Type B pancreatic cell (in vitro differentiated cells): ENCODE data around the gene TGFBR3L. TPM values are rescaled to one million over a fixed set of nuclear protein-coding genes. Genes with fewer than 3 reads are reported as not detected.
A peak's percentile ranks its signal among the peaks of the same experiment; 100 is the strongest.

Source experiments
- DNase-seq: peaks from one replicate; pipeline ENCODE4 v3.0.0; 2021; ENCODE audit warnings: mixed read lengths; ENCODE audit not compliant: unreplicated experiment; ENCODE audit errors: extremely low spot score
- H3K27ac Mint-ChIP-seq: 2 replicates; pipeline ENCODE4 v1.8.0; 2021; ENCODE audit warnings: mild to moderate bottlenecking, mixed read lengths
- H3K27me3 Mint-ChIP-seq: 2 replicates; pipeline ENCODE4 v1.8.0; 2021; ENCODE audit warnings: mixed read lengths
- H3K36me3 Mint-ChIP-seq: 2 replicates; pipeline ENCODE4 v1.8.0; 2021; ENCODE audit warnings: mixed read lengths
- H3K4me1 Mint-ChIP-seq: one replicate; pipeline ENCODE4 v1.8.0; 2021; ENCODE audit warnings: mixed read lengths; ENCODE audit not compliant: unreplicated experiment
- H3K4me3 Mint-ChIP-seq: 2 replicates; pipeline ENCODE4 v1.8.0; 2021; ENCODE audit warnings: mild to moderate bottlenecking, mixed read lengths
- H3K9me3 Mint-ChIP-seq: 2 replicates; pipeline ENCODE4 v1.8.0; 2021; ENCODE audit warnings: mixed read lengths
- CTCF ChIP-seq: fragments of 200-600 bp; sonication (generic); conservative IDR thresholded peaks from 2 replicates; pipeline ENCODE4 v1.5.0; 2021; ENCODE audit warnings: antibody characterized with exemption, mild to moderate bottlenecking
- total RNA-seq: library from RNA; stranded (reverse); gene quantifications from 2 replicates; pipeline ENCODE4 v1.2.1, GENCODE V29; 2021; ENCODE audit warnings: low replicate concordance

Gene TGFBR3L
- total RNA-seq, 1 donor from 2014 or later = 1.1 TPM

DNA sequence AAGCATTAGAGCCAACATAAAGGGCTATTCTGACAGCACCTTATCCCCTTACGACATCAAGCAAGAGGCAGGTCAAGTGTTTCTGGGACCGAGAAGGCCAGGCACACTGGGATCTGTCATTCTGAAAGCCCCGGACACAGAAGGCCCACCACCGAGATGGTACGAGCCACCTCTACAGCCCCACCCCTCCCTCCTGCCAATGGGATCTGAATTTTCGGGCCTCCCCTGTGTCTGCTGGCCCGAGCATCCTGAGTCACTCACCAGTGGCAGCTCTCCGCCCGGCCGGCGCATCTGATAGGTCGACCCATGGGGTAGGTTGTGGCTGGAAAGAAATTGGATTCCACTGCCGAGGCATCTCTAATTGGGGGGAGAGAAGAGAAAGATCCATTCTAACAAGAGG is 26.2 kb downstream of the TGFBR3L start:
- peak overlapping the region; percentile 65 for H3K4me3 Mint-ChIP-seq
- no peaks in the 10 kb centered on the region for H3K27me3 Mint-ChIP-seq
- H3K27ac Mint-ChIP-seq = peak overlapping the region; percentile 77
- no peak for DNase-seq
- no peak for TF ChIP-seq CTCF
- H3K4me1 Mint-ChIP-seq = peaks cover 22% of the 10 kb centered on the region
- H3K36me3 Mint-ChIP-seq = peaks cover 3% of the 10 kb centered on the region
- H3K9me3 Mint-ChIP-seq = no peaks in the 10 kb centered on the region

GRCh38 chr19:7941895-7942596 is 27.4 kb downstream of the TGFBR3L start:
- Mint-ChIP-seq H3K36me3 (peaks cover 3% of the 10 kb centered on the region), H3K4me3 (peak overlapping the region; percentile 97), H3K9me3 (no peaks in the 10 kb centered on the region), H3K27me3 (no peaks in the 10 kb centered on the region), H3K4me1 (peaks cover 22% of the 10 kb centered on the region), H3K27ac (peak overlapping the region; percentile 99)
- no peak for TF ChIP-seq CTCF
- no peak for DNase-seq

GRCh38 chr19:7942981-7943443 is 28.4 kb downstream of the TGFBR3L start:
- H3K36me3 Mint-ChIP-seq = peaks cover 3% of the 10 kb centered on the region
- TF ChIP-seq CTCF = no peak
- DNase-seq = no peak
- H3K27me3 Mint-ChIP-seq = no peaks in the 10 kb centered on the region
- peaks cover 22% of the 10 kb centered on the region for H3K4me1 Mint-ChIP-seq
- H3K27ac Mint-ChIP-seq = peak overlapping the region; percentile 99
- H3K4me3 Mint-ChIP-seq = peak overlapping the region; percentile 97
- no peaks in the 10 kb centered on the region for H3K9me3 Mint-ChIP-seq

GRCh38 chr19:7943444-7944176 is 29.0 kb downstream of the TGFBR3L start, which contains the start of gene TIMM44:
TIMM44 (minus strand) TSS chr19:7943666; CDS start chr19:7943651, 15 bp downstream.
- H3K9me3 Mint-ChIP-seq = no peaks in the 10 kb centered on the region
- peaks cover 22% of the 10 kb centered on the region for H3K4me1 Mint-ChIP-seq
- H3K36me3 Mint-ChIP-seq = peaks cover 3% of the 10 kb centered on the region
- H3K27ac Mint-ChIP-seq = peak within 1 kb of the TSS; percentile 99
- H3K27me3 Mint-ChIP-seq = no peaks in the 10 kb centered on the region
- no peak for TF ChIP-seq CTCF
- DNase-seq = peak; percentile 99
- peak within 1 kb of the TSS; percentile 97 for H3K4me3 Mint-ChIP-seq

DNA sequence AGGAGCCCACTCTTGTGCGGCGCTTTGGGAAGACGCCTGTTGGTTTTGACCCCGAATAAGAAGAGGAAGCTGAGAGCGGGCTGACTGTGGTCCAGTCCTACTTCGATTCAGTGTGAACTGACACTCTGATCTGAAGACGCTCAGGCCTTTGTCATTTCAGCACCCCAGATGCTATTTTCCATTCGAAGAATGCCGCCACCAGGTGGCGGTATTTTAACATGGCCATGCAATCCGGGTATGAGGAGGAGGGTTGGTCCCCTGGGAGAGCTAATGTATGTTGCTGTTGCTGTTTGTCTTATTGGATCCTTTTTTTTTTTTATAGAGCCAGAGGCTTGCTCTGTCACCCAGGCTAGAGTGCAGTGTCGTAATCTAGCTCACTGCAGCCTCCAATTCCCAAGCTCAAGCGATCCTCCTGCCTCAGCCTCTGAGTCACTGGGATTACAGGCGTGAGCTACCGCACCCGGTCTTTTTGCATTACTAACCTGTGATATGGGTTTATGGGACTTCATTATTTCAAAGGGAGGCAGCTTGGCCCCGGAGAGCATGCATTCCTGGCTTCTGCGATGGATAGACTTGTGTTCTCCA is 29.6 kb downstream of the TGFBR3L start:
- DNase-seq = peak; percentile 89
- Mint-ChIP-seq H3K36me3 (no peaks in the 10 kb centered on the region), H3K4me3 (peak overlapping the region; percentile 97), H3K9me3 (no peaks in the 10 kb centered on the region), H3K27me3 (no peaks in the 10 kb centered on the region), H3K27ac (peak overlapping the region; percentile 99), H3K4me1 (peaks cover 22% of the 10 kb centered on the region)
- TF ChIP-seq CTCF = peak; percentile 97
